Vagina (tissue), 2 donors: ENCODE data around the gene DMRTB1.

Source experiments
- CTCF ChIP-seq, 3 experiments: fragments of 450-650 bp in 2 of 3; fragments of 200-600 bp in 1 of 3; sonication (generic) in 1 of 3; IDR thresholded peaks; one replicate each; pipeline ENCODE4 v1.5.1; 2017 to 2019; ENCODE audit warnings: antibody characterized with exemption in 3 of 3, mild to moderate bottlenecking in 2 of 3, moderate library complexity in 2 of 3
- POLR2A ChIP-seq, 2 donors: fragments of 450-650 bp; IDR thresholded peaks; one replicate each; pipeline ENCODE4 v1.6.1; 2017; ENCODE audit warnings: antibody characterized with exemption in 2 of 2, mild to moderate bottlenecking in 2 of 2, moderate library complexity in 2 of 2
- POLR2AphosphoS5 ChIP-seq, 2 donors: sonication (generic); formaldehyde crosslinking; IDR thresholded peaks; one replicate each; pipeline ENCODE4 v1.9.0; 2017; ENCODE audit warnings: antibody characterized with exemption in 2 of 2, mild to moderate bottlenecking in 2 of 2, low read depth in 1 of 2; ENCODE audit not compliant: insufficient read depth in 1 of 2

DNA sequence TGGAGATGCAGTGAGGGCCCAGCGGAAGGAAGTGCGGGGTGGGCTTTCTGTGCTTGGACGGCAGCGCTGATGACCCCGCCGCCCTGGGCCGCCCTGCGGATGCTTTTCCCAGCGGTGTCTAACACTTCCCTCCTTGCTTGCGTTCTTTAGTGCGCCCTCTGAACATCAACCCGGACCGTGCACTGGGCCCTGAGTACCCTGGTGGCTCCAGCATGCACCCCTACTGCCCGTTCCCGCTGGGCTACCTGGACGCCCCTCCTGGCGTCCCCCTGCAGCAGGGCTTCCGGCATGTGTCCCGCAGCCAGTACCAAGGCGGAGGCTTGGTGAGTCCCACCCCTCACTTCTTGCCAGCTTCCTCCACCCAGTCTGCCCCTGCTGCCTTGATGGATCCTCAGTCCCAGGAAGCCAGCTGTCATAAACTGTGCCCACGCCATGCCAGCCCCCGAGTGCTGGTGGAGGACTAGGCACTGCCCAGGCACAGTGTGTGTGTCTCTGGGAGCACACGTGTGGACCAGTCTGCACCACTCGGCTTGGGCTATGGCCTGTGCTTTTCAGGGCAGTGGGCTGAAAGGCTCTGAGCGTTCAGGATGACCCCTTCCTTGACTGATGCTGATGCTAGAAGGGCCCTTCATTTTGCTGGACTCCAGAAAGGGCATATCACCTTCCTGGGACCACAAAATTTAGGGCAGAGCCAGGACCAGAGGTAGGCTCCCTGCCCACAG lies 2.3 kb downstream of the DMRTB1 start:
- TF ChIP-seq CTCF (IDR thresholded peaks at IDR 0.05) (no peak), POLR2A (IDR thresholded peaks at IDR 0.05) (no peak), POLR2AphosphoS5 (IDR thresholded peaks at IDR 0.05; ENCODE audit: insufficient read depth in 1 of 2, low read depth in 1 of 2) (no peak)
